Measurements from ENCODE around the gene ARMC6. TPM values are rescaled to one million over a fixed set of nuclear protein-coding genes. Genes with fewer than 3 reads are reported as not detected.

The ARMC6 gene
- total RNA-seq, 1 donor: 30.1 TPM

DNA sequence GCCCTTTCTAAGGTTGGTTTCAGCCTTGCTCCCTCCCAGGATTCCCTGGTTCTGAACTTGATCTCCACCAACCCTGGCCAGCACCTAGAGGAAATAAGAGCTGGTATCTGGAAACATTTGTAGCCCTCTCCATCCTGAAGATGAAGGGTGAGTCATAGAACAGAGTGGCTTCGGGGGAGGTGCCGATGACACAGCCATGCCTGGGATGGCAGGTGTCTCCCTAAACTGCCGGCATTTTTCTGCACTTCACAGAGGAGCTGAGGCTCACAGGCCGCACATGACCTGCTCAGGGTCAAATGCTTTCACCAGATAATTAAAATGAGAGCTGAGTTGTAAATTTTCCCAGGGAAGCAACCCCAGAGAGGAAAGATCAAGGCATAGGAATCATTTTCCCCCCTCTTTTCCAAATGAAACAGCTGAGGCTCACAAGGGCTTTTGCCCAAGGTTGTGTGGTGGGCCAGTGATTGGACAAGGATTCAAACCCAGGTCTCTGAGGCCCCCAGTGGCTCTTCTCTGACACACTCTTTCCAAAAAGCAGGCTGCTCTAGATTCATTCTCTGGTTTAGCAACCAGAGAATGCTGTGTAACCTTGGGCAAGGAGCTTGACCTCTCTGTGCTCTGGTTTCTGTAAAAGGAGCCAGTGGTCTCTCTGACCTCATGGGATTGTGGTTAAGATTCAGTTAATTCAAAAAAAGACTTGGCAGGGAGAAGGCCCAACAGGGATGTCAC lies 29.2 kb downstream of the ARMC6 start:
- peak overlapping the region; percentile 71 for H3K4me3 ChIP-seq (ENCODE audit: low read depth, low read length)
- peak; percentile 18 for DNase-seq (ENCODE audit: low read depth)
- TF ChIP-seq, protein P1, sequence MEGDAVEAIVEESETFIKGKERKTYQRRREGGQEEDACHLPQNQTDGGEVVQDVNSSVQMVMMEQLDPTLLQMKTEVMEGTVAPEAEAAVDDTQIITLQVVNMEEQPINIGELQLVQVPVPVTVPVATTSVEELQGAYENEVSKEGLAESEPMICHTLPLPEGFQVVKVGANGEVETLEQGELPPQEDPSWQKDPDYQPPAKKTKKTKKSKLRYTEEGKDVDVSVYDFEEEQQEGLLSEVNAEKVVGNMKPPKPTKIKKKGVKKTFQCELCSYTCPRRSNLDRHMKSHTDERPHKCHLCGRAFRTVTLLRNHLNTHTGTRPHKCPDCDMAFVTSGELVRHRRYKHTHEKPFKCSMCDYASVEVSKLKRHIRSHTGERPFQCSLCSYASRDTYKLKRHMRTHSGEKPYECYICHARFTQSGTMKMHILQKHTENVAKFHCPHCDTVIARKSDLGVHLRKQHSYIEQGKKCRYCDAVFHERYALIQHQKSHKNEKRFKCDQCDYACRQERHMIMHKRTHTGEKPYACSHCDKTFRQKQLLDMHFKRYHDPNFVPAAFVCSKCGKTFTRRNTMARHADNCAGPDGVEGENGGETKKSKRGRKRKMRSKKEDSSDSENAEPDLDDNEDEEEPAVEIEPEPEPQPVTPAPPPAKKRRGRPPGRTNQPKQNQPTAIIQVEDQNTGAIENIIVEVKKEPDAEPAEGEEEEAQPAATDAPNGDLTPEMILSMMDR (IDR thresholded peaks at IDR 0.05; ENCODE audit: insufficient read depth, low read length): no peak

DNA sequence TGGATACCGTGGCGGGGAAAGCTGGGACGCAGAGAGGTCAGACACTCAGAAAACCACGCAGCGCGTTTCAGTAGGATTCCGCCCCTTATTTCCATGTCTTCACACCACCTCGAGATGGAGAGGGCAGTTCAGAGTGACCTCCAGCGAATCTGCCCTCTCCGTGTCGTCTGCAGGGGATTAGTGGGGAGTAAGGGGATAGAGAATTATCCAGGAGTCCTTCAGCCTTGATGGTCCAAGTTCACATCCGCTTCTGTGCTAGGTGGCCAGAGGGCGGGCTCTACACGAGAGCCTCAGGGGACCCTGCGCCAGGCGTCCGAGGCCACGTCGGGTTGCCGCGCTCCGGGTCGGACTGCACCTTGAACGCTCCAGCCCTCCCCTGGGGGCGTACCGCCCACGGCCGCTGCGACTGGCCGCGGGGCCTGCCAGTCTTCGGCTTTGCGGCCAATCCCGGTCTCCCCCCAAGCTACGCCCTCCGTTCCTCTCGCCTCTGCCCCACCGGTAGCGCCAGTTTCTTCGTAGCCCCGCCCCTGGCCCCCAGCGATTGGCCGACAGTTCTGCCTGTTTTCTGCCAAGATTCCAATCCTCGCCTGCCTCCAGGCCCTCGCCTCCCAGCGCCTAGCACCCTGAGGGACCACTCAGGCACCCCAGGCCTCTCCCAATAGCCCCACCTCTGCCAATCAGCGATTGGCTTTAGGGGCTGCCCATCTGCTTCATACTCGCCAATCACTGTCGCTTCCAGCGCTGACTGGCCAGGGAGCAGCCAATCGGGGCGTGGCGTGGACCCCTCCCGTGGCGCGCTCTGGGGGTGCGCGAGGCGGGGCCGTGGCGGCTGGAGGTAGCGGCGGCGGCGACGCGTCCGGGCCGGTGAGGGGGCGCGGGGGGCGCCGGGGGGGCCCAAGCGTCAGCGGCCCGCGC lies 30.0 kb downstream of the ARMC6 start, which contains the start of gene SLC25A42:
SLC25A42 (plus strand) TSS at position 812 of the 915 bp plus-strand sequence. CDS start 32,131 bp downstream, outside the sequence.
- TF ChIP-seq, protein P1 (IDR thresholded peaks at IDR 0.05; ENCODE audit: insufficient read depth, low read length): no peak
- DNase-seq (ENCODE audit: low read depth): peak; percentile 100
- H3K4me3 ChIP-seq (ENCODE audit: low read depth, low read length): peak within 1 kb of the TSS; percentile 89

DNA sequence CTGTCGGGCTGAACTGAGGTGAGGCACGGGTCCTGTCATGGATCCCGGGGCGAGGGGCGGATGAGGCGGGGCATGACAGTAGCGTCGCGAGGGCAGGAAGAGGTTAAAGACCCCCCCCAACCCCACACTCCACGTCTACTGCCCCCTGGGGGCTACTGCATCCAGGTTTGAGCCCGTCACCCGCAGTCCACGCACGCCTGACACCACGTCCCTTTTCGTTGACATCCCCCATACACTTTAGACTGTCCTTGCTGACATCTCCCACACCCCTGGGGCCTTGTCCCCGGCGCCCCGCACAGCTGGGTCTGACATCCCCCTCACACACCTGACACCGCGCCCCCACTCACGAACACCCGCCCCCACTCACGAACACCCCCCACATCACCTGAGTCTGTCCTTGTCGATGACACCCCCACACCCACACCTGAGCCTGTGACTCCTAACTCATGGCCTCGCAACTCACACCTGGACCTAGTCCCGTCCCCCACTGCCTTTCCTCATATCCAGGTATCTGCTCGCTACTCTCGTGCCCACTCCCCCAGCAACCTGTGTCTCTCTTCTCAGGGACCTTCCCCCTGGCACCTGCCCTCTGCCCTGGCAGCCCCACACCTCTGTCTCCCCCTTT lies 30.8 kb downstream of the ARMC6 start:
- DNase-seq (ENCODE audit: low read depth): no peak
- H3K4me3 ChIP-seq (ENCODE audit: low read depth, low read length): peak overlapping the region; percentile 89
- TF ChIP-seq, protein P1 (IDR thresholded peaks at IDR 0.05; ENCODE audit: insufficient read depth, low read length): peak; percentile 30

DNA sequence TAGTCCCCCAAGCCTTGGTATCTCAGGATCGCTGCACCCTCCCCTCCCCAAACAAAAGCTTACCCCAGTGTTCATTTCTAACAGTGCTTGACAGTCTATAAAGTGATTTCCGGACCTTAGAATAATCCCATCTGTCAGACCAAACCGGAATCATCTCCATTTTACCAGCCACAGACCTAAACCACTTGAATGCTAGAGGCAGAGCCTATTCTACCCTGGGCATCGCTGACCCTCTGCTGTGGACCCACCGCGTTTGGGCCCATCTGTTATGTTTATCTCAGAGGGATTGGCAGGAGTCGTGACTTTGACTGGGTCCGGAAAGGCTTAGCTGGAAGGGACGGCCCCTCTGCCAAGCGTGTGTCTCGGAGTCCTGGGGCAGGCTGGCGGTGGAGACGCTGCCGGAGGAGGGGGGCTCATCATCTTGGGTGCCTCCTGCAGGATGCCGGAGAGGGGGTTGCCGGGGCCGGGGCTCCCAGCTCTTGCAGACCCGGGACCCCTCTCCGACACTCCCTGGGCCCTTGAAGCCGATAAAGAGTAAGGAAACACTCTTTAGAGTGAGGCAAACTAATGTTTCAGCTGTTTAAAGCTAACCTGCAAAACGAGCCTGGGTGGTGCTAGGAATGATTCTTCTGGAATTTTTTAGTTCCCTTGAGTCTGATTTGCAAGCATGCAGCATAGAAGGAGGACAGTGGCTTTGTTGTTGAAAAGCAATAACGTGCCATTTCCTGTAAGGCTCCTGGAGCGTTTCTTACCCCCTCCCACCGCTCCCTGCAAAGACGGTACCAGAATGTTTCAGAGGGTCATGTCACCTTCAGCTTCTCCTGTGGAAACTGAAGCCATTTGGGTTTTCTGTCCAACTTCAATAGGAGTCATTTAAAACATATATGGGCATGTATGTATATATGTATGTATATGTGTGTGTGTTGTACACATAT lies 31.7 kb downstream of the ARMC6 start:
- H3K4me3 ChIP-seq (ENCODE audit: low read depth, low read length): peak overlapping the region; percentile 89
- TF ChIP-seq, protein P1 (IDR thresholded peaks at IDR 0.05; ENCODE audit: insufficient read depth, low read length): no peak
- no peak for DNase-seq (ENCODE audit: low read depth)

DNA sequence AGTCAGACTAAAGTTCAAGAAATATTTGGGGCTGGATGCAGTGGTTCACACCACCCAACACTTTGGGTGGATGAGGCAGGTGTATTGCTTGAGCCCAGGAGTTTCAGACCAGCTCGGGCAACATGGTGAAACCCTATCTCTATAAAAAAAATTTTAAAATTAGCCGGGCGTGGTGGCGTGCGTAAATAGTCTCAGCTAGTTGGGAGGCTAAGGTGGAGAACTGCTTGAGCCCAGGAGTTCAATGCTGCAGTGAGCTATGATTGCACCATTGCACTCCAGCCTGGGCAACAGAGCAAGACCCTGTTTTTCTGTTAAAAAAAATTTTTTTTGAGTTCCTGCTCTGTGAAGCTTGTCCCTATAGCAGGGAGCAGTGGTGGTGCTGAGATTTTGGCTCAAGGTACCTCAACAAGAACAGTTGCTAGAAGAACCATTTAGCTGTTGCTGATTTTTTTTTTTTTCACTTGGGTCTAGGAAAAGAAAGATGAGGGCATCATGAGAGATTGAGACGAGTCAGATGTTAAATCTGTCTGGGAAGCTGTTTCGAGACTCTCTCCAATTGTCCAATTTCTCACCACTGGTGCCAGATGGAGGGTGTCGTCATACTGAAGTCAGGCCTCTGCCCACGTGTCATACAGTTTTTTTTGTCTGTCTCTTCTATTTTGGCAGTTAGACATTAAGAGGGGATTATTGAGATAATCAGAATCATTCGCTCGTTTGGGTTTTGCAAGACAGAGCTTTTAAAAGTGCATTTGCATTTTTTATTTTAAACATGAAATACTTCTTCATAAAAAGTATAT lies 34.1 kb downstream of the ARMC6 start:
- DNase-seq (ENCODE audit: low read depth): peak; percentile 22
- TF ChIP-seq, protein P1 (IDR thresholded peaks at IDR 0.05; ENCODE audit: insufficient read depth, low read length): no peak

More for the DNA sequence above, 34.1 kb downstream of the ARMC6 start:
- H3K4me3 ChIP-seq (ENCODE audit: low read depth, low read length): no peak overlapping the region

All from fibroblast of the aortic adventitia (primary cell).